Mucosa of rectum (tissue), 2 donors: Measurements from ENCODE around the gene GRM8.

ENCODE experiments used
- H3K27ac ChIP-seq, 2 donors: one replicate each; pipeline ENCODE4 v1.7.0; 2013; ENCODE audit warnings: inconsistent platforms in 2 of 2, low read depth in 2 of 2, low read length in 2 of 2
- H3K27me3 ChIP-seq, 2 donors: one replicate each; pipeline ENCODE4 v1.7.0; 2013; ENCODE audit warnings: low read length in 2 of 2; ENCODE audit not compliant: control insufficient read depth in 2 of 2, insufficient read depth in 2 of 2
- H3K36me3 ChIP-seq, 2 donors: one replicate each; pipeline ENCODE4 v1.7.0; 2013; ENCODE audit warnings: low read length in 2 of 2; ENCODE audit not compliant: control insufficient read depth in 2 of 2, insufficient read depth in 2 of 2
- H3K4me1 ChIP-seq, 2 donors: one replicate each; pipeline ENCODE4 v1.7.0; 2013; ENCODE audit warnings: low read length in 2 of 2, mild to moderate bottlenecking in 1 of 2; ENCODE audit not compliant: control insufficient read depth in 2 of 2, insufficient read depth in 2 of 2
- H3K4me3 ChIP-seq, 2 donors: one replicate each; pipeline ENCODE4 v1.7.0; 2013; ENCODE audit warnings: low read length in 2 of 2
- H3K9ac ChIP-seq, 2 donors: one replicate each; pipeline ENCODE4 v1.7.0; 2013; ENCODE audit warnings: low read length in 2 of 2, low read depth in 1 of 2, mild to moderate bottlenecking in 1 of 2
- H3K9me3 ChIP-seq, 2 donors: one replicate each; pipeline ENCODE4 v1.7.0; 2013; ENCODE audit warnings: low read length in 2 of 2; ENCODE audit not compliant: control insufficient read depth in 2 of 2
- donor health status: healthy.
- donor health status: Normal muscosa, but diverticular disease.

GRM8 gene

DNA sequence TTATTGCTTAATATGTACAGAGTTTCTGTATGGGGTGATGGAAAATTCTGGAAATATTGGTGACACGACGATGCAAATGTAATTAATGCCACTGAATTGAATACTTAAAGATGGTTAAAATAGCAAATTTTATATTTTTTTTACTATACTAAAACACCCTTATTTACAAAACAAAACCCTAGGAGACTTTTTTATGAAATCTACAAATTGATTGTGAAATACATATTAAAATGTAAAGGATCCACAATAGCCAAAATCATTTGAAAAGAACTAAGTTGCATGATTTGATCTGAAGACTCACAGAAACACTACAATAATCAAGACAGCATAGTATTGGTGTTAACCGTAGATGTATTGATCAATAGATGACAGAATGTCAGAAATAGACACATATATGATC is 252.0 kb downstream of the GRM8 start:
- Histone ChIP-seq H3K27me3 (no peaks in the 10 kb centered on the region), H3K9me3 (no peaks in the 10 kb centered on the region), H3K27ac (no peak overlapping the region), H3K4me3 (no peak overlapping the region), H3K36me3 (no peaks in the 10 kb centered on the region), H3K9ac (no peak overlapping the region), H3K4me1 (no peaks in the 10 kb centered on the region)

DNA sequence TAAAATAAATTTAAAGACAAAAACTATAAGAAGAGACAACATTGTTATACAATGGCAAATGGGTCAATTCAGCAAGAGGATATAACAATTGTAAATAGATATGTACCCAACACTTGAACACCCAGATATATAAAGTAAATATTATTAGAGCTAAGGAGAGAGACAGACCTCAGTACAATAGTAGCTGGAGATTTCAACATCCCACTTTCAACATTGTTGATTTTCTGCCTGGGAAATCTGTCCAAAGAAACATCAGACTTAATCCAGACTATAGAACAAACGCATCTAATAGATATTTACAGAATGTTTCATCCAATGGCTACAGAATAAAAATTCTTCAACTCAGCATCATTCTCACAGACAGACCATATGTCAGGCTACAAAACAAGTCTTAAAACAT is 256.1 kb downstream of the GRM8 start:
- Histone ChIP-seq H3K36me3 (no peaks in the 10 kb centered on the region), H3K4me3 (no peak overlapping the region), H3K9me3 (no peaks in the 10 kb centered on the region), H3K9ac (no peak overlapping the region), H3K27me3 (no peaks in the 10 kb centered on the region), H3K4me1 (no peaks in the 10 kb centered on the region), H3K27ac (no peak overlapping the region)

DNA sequence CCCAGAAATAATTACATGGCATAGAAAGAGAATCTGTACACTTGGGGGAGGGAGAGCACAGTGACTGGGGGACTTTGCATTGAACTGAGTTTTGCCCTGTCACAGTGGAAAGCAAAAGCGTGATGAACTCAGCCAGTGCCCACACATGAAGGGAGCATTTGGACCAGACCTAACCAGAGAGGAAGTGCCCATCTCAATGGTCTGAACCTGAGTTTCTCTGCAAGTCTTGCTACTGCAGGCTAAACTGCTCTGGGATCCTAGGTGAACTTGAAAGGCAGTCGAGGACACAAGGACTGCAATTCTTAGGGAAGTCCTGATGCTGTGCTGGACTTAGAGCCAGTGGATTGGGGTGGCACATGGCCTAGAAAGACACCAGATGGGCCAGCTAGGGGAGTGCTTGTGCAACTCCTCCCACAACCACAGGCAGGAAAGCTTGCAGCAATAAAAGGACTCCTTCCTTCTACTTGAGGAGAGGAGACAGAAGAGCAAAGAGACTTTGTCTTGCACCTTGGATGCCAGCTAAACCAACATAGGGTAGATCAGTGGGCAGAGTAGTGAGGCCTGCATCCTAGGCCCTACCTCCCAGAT is 259.0 kb downstream of the GRM8 start:
- H3K27ac ChIP-seq: no peak overlapping the region
- no peak overlapping the region for H3K4me3 ChIP-seq
- no peaks in the 10 kb centered on the region for H3K4me1 ChIP-seq
- no peaks in the 10 kb centered on the region for H3K9me3 ChIP-seq
- no peak overlapping the region for H3K9ac ChIP-seq
- H3K27me3 ChIP-seq: no peaks in the 10 kb centered on the region
- H3K36me3 ChIP-seq: no peaks in the 10 kb centered on the region

DNA sequence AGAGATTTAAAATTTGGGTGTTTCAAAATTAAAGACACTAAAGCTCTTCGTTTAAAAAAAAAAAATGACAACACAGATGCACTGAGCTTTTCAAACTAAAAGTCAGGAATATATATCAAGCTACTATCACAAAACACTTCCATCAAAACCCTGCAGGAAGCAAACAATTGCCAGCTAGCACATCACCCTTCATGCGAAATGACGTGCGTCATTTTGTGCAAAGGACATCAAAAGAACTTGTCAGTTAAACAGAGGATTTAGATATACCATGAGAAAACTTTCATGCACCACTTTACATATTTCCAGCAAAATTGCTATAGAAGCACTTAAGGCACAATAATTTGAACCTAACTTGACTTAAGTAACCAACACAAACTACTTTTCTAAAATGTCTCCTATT is 264.7 kb downstream of the GRM8 start:
- no peaks in the 10 kb centered on the region for H3K4me1 ChIP-seq
- H3K36me3 ChIP-seq: no peaks in the 10 kb centered on the region
- H3K9me3 ChIP-seq: no peaks in the 10 kb centered on the region
- H3K9ac ChIP-seq: no peak overlapping the region
- no peak overlapping the region for H3K4me3 ChIP-seq
- no peak overlapping the region for H3K27ac ChIP-seq
- H3K27me3 ChIP-seq: no peaks in the 10 kb centered on the region

DNA sequence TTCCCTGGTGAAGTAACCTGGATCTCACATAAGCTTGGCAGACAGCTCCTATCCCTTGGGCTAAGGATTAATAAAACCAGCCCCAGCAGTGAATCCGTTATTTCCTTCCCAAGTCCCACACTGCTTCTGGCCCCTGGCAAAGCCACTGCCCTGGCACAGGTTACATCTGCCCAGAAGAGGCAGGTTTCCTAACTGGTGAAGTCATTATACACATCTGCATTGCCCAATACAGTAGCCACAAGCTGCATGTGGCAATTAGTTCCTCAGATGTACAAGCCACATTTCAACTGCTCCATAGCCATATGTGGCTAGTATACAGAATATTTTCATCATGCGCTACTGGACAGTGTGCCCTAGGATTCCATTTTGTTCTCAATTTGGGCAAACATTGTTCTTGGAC is 273.0 kb downstream of the GRM8 start:
- no peak overlapping the region for H3K27ac ChIP-seq

DNA sequence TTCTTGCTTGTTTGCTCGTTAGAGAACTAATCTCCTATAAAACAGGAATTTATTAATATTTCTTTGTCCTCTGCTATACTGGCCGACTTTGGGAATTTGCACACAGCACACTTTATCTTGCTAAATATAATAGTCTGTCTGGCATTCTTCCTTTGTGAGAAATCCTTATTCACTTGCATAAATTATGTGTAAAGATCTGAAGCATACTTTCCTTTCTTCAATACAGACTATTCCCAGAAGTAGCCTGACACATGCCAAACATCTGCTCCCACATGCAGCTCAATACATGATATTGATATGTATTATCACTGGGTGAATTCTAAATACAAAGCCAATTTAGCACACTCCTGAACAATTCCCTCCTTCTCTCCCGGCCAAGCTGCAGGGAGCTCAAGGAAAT is 273.9 kb downstream of the GRM8 start:
- Histone ChIP-seq H3K9ac (no peak overlapping the region), H3K9me3 (no peaks in the 10 kb centered on the region), H3K27me3 (no peaks in the 10 kb centered on the region), H3K4me1 (no peaks in the 10 kb centered on the region), H3K4me3 (no peak overlapping the region), H3K27ac (no peak overlapping the region), H3K36me3 (no peaks in the 10 kb centered on the region)

More for the DNA sequence above, 273.0 kb downstream of the GRM8 start:
- Histone ChIP-seq H3K27me3 (no peaks in the 10 kb centered on the region), H3K9ac (no peak overlapping the region), H3K4me1 (no peaks in the 10 kb centered on the region), H3K9me3 (no peaks in the 10 kb centered on the region), H3K4me3 (no peak overlapping the region), H3K36me3 (no peaks in the 10 kb centered on the region)

DNA sequence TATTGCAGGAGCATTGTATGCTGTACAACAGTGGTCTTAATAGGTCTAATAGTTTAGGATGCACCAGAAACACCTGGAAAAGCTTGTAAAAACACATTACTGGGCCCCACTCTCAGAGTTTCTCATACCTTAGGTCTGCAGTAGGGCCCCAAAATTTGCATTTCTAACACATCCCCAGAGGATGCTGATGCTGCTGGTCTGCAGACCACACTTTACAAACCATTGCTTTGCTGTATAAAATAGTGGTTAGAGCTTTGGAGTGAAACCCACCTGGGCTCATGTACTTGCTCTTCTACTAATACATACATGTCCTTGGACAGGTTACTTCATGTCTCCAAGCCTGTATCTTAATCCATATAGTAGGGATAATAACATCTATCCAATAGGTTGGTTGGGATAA is 279.7 kb downstream of the GRM8 start:
- Histone ChIP-seq H3K9ac (no peak overlapping the region), H3K36me3 (no peaks in the 10 kb centered on the region), H3K4me1 (no peaks in the 10 kb centered on the region), H3K4me3 (no peak overlapping the region), H3K27me3 (no peaks in the 10 kb centered on the region), H3K9me3 (no peaks in the 10 kb centered on the region), H3K27ac (no peak overlapping the region)

DNA sequence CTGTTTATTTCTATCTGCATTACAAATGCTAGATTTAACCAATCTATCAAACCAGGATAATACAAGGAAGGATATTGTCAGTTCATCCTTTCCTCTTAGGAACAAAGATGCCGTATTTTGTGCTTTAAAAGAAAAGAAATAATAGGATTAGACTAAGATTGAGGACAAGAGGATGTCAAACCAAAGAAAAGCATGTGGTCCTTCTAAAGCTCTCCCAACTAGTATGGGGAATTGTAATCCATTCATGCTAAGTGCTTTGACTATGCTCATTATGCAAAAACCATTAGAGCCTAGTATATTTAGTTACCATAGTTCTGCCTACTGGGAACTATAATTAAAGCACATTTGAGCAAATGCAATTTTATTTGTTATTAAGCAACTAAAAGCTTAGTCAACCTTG is 280.2 kb downstream of the GRM8 start:
- no peaks in the 10 kb centered on the region for H3K27me3 ChIP-seq
- no peak overlapping the region for H3K4me3 ChIP-seq

DNA sequence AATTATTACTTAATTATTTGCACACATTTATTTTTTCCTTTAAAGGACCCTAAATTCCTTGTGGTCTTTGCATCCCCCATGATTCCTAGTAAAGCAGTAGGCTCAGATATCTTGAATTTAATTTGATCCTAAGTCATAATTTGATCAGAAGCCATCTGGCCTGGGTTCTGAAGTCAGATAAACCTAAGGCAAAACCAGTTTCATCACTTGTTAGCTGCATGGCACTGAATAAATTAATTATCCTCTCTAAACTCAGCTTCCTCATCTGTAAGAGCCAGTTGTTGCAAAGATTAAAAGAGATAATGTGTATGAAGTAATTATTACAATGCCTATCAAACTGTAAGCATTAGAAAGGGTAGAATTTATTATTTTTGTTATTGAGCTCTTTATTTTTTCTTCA is 293.1 kb downstream of the GRM8 start:
- H3K27me3 ChIP-seq: no peaks in the 10 kb centered on the region
- no peaks in the 10 kb centered on the region for H3K36me3 ChIP-seq
- H3K4me1 ChIP-seq: no peaks in the 10 kb centered on the region
- H3K27ac ChIP-seq: no peak overlapping the region
- H3K9me3 ChIP-seq: no peaks in the 10 kb centered on the region
- no peak overlapping the region for H3K4me3 ChIP-seq
- H3K9ac ChIP-seq: no peak overlapping the region

More for the DNA sequence above, 280.2 kb downstream of the GRM8 start:
- Histone ChIP-seq H3K9me3 (no peaks in the 10 kb centered on the region), H3K36me3 (no peaks in the 10 kb centered on the region), H3K27ac (no peak overlapping the region), H3K9ac (no peak overlapping the region), H3K4me1 (no peaks in the 10 kb centered on the region)

DNA sequence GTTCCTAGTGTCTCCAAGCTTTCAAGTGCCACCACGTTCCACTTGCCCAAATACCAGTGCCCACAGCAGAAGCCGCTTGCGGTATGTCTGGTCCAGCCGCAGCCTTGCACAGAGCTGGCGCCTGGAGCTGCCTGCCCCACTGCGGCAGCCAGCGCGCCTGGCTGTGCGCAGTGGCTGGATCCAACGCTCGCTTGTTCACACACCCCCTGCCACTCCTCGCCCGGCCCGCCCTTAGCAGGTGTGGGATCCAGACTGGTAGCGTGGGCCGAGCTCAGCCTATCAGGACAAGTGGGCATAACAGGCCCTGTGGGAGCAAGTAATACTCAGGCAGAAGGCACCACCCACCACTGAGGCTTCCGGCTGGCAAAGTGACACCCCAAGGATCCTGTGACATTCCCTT is 294.4 kb downstream of the GRM8 start:
- Histone ChIP-seq H3K27me3 (no peaks in the 10 kb centered on the region), H3K36me3 (no peaks in the 10 kb centered on the region), H3K4me3 (no peak overlapping the region), H3K4me1 (no peaks in the 10 kb centered on the region), H3K9me3 (no peaks in the 10 kb centered on the region), H3K27ac (no peak overlapping the region), H3K9ac (no peak overlapping the region)

DNA sequence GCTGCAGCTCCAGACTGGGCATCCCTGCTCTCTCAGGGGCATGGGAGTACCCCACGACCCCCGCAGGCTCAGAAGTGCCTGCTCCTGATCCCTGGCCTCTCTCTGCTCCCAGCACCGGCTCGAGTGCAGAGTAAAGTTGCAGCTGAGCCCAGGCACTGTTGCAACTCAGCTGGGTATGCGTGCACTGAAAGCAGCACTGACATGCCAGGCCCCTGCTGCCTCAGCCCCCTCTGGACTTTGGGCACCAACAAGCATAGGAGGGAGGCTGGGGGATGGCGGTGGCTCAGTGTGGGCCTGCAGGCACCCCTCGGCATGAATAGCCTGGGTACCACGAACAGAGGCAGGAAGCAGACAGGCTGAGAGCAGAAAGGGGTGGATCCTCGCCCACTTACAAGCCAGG is 295.3 kb downstream of the GRM8 start:
- Histone ChIP-seq H3K9ac (no peak overlapping the region), H3K4me1 (no peaks in the 10 kb centered on the region), H3K27ac (no peak overlapping the region), H3K9me3 (no peaks in the 10 kb centered on the region), H3K36me3 (no peaks in the 10 kb centered on the region), H3K4me3 (no peak overlapping the region), H3K27me3 (no peaks in the 10 kb centered on the region)
